Adrenal gland (tissue), 5 donors: ENCODE results near the gene FANCI.

ENCODE experiments used
- CTCF ChIP-seq, 6 experiments: fragments of 450-650 bp in 4 of 6; fragments of 200-600 bp in 2 of 6; sonication (generic) in 1 of 6; IDR thresholded peaks; 1 replicate in 5 of 6; 2 replicates in 1 of 6; pipeline versions ENCODE4 v1.5.1 to v1.8.0; 2016 to 2021; ENCODE audit warnings: antibody characterized with exemption in 6 of 6, mild to moderate bottlenecking in 2 of 6, moderate library complexity in 1 of 6
- POLR2A ChIP-seq, 2 donors: fragments of 450-650 bp; IDR thresholded peaks; one replicate each; pipeline ENCODE4 v1.6.1; 2017; ENCODE audit warnings: antibody characterized with exemption in 2 of 2, mild to moderate bottlenecking in 2 of 2, moderate library complexity in 1 of 2
- donor health status: DM: no; HTN: no; CAD: no.

DNA sequence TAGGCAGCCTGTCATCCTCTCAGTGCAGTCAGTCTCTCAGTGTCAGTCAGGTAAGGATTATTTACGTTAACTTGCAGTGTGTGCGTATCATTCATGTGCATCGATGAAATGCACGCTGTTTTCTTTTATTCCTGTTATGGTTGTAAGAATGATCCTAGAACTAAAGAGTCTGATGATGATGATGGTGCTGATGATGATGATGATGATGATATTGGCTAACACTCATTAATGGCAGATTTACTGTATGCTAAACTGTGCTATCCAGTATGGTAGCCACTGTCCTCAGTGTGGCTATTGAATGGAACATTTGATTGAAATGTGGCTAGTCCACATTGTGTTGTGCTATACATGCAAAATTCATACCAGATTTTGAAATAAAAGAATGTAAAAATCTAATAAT, 39.4 kb downstream of the FANCI start:
- no peak for TF ChIP-seq POLR2A (IDR thresholded peaks at IDR 0.05)
- TF ChIP-seq CTCF (IDR thresholded peaks at IDR 0.05) = no peak
